ENCODE measurements around the gene CALML3.

DNA sequence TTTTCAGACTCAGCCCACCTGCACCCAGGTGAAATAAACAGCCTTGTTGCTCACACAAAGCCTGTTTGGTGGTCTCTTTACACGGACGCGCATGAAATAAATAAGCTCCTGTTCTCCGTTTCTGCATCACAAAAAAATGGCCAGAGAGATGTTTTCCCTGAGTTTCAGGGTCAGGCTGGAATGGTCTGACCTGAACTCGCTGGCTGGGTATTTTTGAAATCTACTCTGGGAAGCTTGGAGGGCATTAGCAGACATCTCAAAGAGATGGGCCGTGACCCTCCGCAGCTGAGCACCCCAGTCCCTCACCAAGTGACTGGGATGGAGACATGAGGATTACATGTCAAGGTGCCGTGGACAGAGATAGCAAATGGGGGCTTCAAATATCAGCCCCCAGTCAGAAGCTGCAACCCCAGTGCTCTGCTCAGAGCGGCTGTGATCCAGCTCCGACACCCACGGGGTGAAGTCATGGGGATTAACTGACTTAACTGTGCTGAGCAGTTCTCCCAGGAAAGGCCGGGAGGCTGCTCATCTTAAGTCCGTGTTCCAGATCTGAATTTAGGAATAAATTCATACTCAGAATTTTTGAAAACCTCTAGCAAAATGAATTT, 47.7 kb upstream of the CALML3 start:
- TF ChIP-seq, protein P1, sequence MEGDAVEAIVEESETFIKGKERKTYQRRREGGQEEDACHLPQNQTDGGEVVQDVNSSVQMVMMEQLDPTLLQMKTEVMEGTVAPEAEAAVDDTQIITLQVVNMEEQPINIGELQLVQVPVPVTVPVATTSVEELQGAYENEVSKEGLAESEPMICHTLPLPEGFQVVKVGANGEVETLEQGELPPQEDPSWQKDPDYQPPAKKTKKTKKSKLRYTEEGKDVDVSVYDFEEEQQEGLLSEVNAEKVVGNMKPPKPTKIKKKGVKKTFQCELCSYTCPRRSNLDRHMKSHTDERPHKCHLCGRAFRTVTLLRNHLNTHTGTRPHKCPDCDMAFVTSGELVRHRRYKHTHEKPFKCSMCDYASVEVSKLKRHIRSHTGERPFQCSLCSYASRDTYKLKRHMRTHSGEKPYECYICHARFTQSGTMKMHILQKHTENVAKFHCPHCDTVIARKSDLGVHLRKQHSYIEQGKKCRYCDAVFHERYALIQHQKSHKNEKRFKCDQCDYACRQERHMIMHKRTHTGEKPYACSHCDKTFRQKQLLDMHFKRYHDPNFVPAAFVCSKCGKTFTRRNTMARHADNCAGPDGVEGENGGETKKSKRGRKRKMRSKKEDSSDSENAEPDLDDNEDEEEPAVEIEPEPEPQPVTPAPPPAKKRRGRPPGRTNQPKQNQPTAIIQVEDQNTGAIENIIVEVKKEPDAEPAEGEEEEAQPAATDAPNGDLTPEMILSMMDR (IDR thresholded peaks at IDR 0.05): no peak
- TF ChIP-seq POLR2A (IDR thresholded peaks at IDR 0.05) (no peak), EP300 (IDR thresholded peaks at IDR 0.05) (no peak)
